ENCODE measurements around the gene HDGF. TPM values are rescaled to one million over a fixed set of nuclear protein-coding genes. Genes with fewer than 3 reads are reported as not detected.

The HDGF gene
- total and polyA plus RNA-seq, 2 of the 8 experiments (the other 6 are each of a cell fraction or from before 2014, with no cell fraction given), result 145 to 391 TPM

DNA sequence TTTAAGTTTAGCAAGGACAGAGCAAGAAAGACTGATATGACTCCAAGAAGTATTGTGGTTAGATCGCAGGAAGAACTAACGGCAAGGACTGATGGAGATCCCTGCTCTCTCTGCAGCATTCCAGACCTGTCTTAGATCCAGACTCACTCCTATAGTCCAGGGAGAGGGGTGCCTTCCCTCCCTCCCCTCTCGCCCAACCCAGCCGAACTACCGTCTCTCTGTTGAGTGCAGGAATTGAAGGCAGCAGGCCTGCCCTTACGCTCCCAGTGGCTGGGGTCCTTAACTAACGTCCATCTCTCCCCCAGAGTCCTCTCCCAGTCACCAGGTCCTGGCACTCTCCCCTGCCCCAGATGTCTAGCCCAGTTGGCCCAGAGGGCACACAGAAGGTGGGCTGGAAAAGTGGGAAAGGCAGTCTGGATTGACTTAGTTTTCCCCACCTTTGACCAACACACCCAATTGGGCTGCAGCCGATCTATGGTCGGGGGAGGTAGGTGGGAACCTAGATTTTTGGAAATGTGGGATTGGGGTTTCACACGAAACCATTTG is 47.2 kb downstream of the HDGF start:
- no peak overlapping the region for H3K27ac ChIP-seq (ENCODE audit: low read depth, low read length)
- 27% methylated on average over 10 of the region's 10 CpGs; no CpG with 5 or more reads in 1 of the 2 experiments for WGBS, 2 experiments (ENCODE audit: extremely low coverage in 1 of 2, insufficient coverage in 1 of 2, insufficient read length in 1 of 2, insufficient replicate concordance in 2 of 2, low coverage in 1 of 2, low lambda C conversion rate in 2 of 2, missing lambda C conversion rate in 1 of 2)
- ChIA-PET CTCF (ENCODE audit: partially characterized antibody) (interaction anchor here (0.9 to 66.0 kb wide), 9 partner anchors 1 to 729 kb away, joined by 3 to 4284 read pairs (median 17); partner anchors contain the start of genes CRABP2, HDGF, INSRR and ISG20L2), POLR2A (ENCODE audit: partially characterized antibody) (interaction anchor here (0.8 to 16.9 kb wide), 9 partner anchors 11 to 68 kb away, joined by 3 to 530 read pairs (median 22); partner anchors contain the start of genes ISG20L2, METTL25B, MRPL24 and NES)
- no peak overlapping the region for H3K14ac ChIP-seq (ENCODE audit: insufficient read length)
- H2BK20ac ChIP-seq (ENCODE audit: low read length), result no peak overlapping the region
- peak overlapping the region in 2 of 4 experiments; percentile 9 to 15; a peak in 2 of 7 replicates for H3K9ac ChIP-seq (replicated peaks in 1 of 4; ENCODE audit: extremely low read depth in 1 of 4, low read depth in 3 of 4, low read length in 3 of 4)
- no peak overlapping the region for H4K8ac ChIP-seq (ENCODE audit: extremely low read depth, insufficient read depth, low read length)
- H2AFZ ChIP-seq (ENCODE audit: low read length), result no peak overlapping the region
- H3K79me2 ChIP-seq (ENCODE audit: control insufficient read depth in 1 of 2, insufficient read depth in 2 of 2, low read length in 2 of 2), result peaks cover 7 to 24% of the 10 kb centered on the region in 2 experiments; a peak in 2 of 4 replicates
- no peak overlapping the region for H3K23ac ChIP-seq (ENCODE audit: insufficient read length)
- H3K18ac ChIP-seq (ENCODE audit: extremely low read depth, low read length), result peak overlapping the region; percentile 73
- H3K9me3 ChIP-seq (ENCODE audit: insufficient read depth in 2 of 2, low read depth in 1 of 2, low read length in 1 of 2), result no peaks in the 10 kb centered on the region
- H4K91ac ChIP-seq (replicated peaks; ENCODE audit: insufficient read length, low read length), result no peak overlapping the region
- H3K36me3 ChIP-seq (ENCODE audit: control insufficient read depth in 2 of 4, insufficient read depth in 4 of 4, low read length in 3 of 4), result peaks cover 8 to 29% (median 18%) of the 10 kb centered on the region in 4 experiments
- H4K20me1 ChIP-seq (replicated peaks in 1 of 2; ENCODE audit: control insufficient read depth in 1 of 2, insufficient read depth in 2 of 2, low read length in 2 of 2), result peaks cover 6 to 14% of the 10 kb centered on the region in 2 experiments
- H3K79me1 ChIP-seq (ENCODE audit: low read depth, low read length), result peaks cover 4% of the 10 kb centered on the region; the same call in 1 of the 2 replicates
- peak overlapping the region; percentile 77 to 94 for H3K4me2 ChIP-seq (ENCODE audit: insufficient read depth in 1 of 2, low read depth in 2 of 2, low read length in 2 of 2)
- H3K23me2 ChIP-seq (ENCODE audit: low read depth, low read length), result peaks cover 31% of the 10 kb centered on the region; the same call in 1 of the 2 replicates
- peaks cover 24 to 41% (median 30%) of the 10 kb centered on the region in 4 experiments for H3K4me1 ChIP-seq (replicated peaks in 1 of 4; ENCODE audit: control insufficient read depth in 3 of 4, insufficient read depth in 4 of 4, low read length in 3 of 4)
- H3K56ac ChIP-seq (replicated peaks; ENCODE audit: insufficient read length, low read depth, low read length), result no peak overlapping the region
- no peak overlapping the region; the same call in 1 of the 2 replicates for H2BK12ac ChIP-seq (ENCODE audit: low read depth, low read length)
- no peak for DNase-seq (ENCODE audit: low read depth in 1 of 2, low spot score in 2 of 2)
- H2AK5ac ChIP-seq (ENCODE audit: low read depth, low read length), result no peak overlapping the region
- FAIRE-seq, result no peak
- no peak overlapping the region for H4K5ac ChIP-seq (ENCODE audit: insufficient read length, low read depth, low read length)
- H3K4ac ChIP-seq (replicated peaks; ENCODE audit: insufficient read length, low read depth, low read length), result no peak overlapping the region
- H3K27me3 ChIP-seq (replicated peaks in 1 of 4; ENCODE audit: control insufficient read depth in 3 of 4, extremely low read depth in 1 of 4, insufficient read depth in 3 of 4, low read length in 3 of 4), result peaks cover 0 to 19% (median 8%) of the 10 kb centered on the region in 4 experiments; a peak in 4 of 7 replicates
- no peak overlapping the region for H2BK5ac ChIP-seq (ENCODE audit: low read depth, low read length)
- no peak overlapping the region for H2BK120ac ChIP-seq (replicated peaks; ENCODE audit: low read depth, low read length)
- H3K4me3 ChIP-seq (ENCODE audit: extremely low read depth in 1 of 4, insufficient read depth in 2 of 4, low read depth in 3 of 4, low read length in 4 of 4), result peak overlapping the region; percentile 50 to 80 (median 70)
- no peak overlapping the region for H2BK15ac ChIP-seq (ENCODE audit: low read length)
- TF ChIP-seq, protein P1, sequence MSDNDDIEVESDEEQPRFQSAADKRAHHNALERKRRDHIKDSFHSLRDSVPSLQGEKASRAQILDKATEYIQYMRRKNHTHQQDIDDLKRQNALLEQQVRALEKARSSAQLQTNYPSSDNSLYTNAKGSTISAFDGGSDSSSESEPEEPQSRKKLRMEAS (IDR thresholded peaks at IDR 0.05), result no peak
- TF ChIP-seq, protein P2, sequence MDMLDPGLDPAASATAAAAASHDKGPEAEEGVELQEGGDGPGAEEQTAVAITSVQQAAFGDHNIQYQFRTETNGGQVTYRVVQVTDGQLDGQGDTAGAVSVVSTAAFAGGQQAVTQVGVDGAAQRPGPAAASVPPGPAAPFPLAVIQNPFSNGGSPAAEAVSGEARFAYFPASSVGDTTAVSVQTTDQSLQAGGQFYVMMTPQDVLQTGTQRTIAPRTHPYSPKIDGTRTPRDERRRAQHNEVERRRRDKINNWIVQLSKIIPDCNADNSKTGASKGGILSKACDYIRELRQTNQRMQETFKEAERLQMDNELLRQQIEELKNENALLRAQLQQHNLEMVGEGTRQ (IDR thresholded peaks at IDR 0.05; ENCODE audit: low read length), result no peak
- TF ChIP-seq FOSL1 (IDR thresholded peaks at IDR 0.05; ENCODE audit: insufficient read depth, low read depth, low read length), result no peak
- no peak for TF ChIP-seq SRF (IDR thresholded peaks at IDR 0.05; ENCODE audit: low read depth, low read length)
- no peak for TF ChIP-seq SUZ12 (IDR thresholded peaks at IDR 0.05; ENCODE audit: low read length)
- no peak for TF ChIP-seq TAF7 (optimal IDR thresholded peaks at IDR 0.05; ENCODE audit: borderline replicate concordance, low read depth, low read length)

Measured in H1 (cell line).